Measurements from ENCODE around the gene OXGR1. TPM values are rescaled to one million over a fixed set of nuclear protein-coding genes. Genes with fewer than 3 reads are reported as not detected.

Gene OXGR1
- total and polyA plus RNA-seq, 2 experiments from 2014 or later = 0.63 TPM; not detected in 1

GRCh38 chr13:96994858-96995243 is 575 bp upstream of the OXGR1 start:
- Histone ChIP-seq H3K27ac (no peak overlapping the region), H4K20me1 (ENCODE audit: insufficient read depth, poor library complexity, severe bottlenecking) (no peaks in the 10 kb centered on the region), H3K79me2 (no peaks in the 10 kb centered on the region), H3K9me2 (replicated peaks; ENCODE audit: insufficient read depth) (no peaks in the 10 kb centered on the region), H3K4me1 (ENCODE audit: insufficient read depth) (peaks cover 4% of the 10 kb centered on the region), H3K4me3 (peak overlapping the region; percentile 53), H2AFZ (peak overlapping the region; percentile 60), H3K36me3 (replicated peaks; ENCODE audit: insufficient read depth, low read depth) (no peaks in the 10 kb centered on the region), H3K9me3 (ENCODE audit: low read depth) (no peaks in the 10 kb centered on the region), H3K27me3 (peaks cover 57% of the 10 kb centered on the region), H3K4me2 (peak overlapping the region; percentile 96)
- DNase-seq (ENCODE audit: low spot score) = no peak
- 47% methylated on average over 10 of the region's 10 CpGs for WGBS (ENCODE audit: low lambda C conversion rate, missing lambda C conversion rate)
- no peak for TF ChIP-seq EZH2 (IDR thresholded peaks at IDR 0.05; ENCODE audit: borderline replicate concordance)
- TF ChIP-seq, protein P1, sequence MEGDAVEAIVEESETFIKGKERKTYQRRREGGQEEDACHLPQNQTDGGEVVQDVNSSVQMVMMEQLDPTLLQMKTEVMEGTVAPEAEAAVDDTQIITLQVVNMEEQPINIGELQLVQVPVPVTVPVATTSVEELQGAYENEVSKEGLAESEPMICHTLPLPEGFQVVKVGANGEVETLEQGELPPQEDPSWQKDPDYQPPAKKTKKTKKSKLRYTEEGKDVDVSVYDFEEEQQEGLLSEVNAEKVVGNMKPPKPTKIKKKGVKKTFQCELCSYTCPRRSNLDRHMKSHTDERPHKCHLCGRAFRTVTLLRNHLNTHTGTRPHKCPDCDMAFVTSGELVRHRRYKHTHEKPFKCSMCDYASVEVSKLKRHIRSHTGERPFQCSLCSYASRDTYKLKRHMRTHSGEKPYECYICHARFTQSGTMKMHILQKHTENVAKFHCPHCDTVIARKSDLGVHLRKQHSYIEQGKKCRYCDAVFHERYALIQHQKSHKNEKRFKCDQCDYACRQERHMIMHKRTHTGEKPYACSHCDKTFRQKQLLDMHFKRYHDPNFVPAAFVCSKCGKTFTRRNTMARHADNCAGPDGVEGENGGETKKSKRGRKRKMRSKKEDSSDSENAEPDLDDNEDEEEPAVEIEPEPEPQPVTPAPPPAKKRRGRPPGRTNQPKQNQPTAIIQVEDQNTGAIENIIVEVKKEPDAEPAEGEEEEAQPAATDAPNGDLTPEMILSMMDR (IDR thresholded peaks at IDR 0.05; ENCODE audit: poor library complexity) = no peak

DNA sequence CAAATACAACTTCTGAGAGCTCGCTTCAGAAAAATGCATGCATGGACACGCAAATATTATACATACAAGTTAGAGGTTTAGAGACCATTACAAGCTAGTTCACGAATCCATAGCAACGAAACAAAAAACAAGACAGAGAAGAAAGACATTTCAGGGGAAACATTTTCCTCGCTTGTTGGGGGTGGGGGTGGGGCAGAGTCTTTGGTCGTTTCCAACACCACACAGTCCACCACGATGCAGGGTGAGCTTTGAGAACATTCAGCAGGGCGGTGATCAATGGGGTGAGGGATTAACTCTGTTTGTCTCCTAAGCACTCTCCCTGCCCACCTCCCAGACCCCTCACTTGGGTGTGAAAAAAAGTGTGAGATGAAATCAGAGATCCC is 651 bp downstream of the OXGR1 start:
- H3K27ac ChIP-seq = no peak overlapping the region
- peak overlapping the region; percentile 60 for H2AFZ ChIP-seq
- no peaks in the 10 kb centered on the region for H3K9me3 ChIP-seq (ENCODE audit: low read depth)
- no peaks in the 10 kb centered on the region for H3K9me2 ChIP-seq (replicated peaks; ENCODE audit: insufficient read depth)
- H3K4me2 ChIP-seq = peak overlapping the region; percentile 96
- no peaks in the 10 kb centered on the region for H4K20me1 ChIP-seq (ENCODE audit: insufficient read depth, poor library complexity, severe bottlenecking)
- 34% methylated on average over 8 of the region's 8 CpGs for WGBS (ENCODE audit: low lambda C conversion rate, missing lambda C conversion rate)
- peak overlapping the region; percentile 53 for H3K4me3 ChIP-seq
- no peak for TF ChIP-seq EZH2phosphoT487 (IDR thresholded peaks at IDR 0.05; ENCODE audit: low read depth, severe bottlenecking, unreplicated experiment)
- no peak for TF ChIP-seq EZH2 (IDR thresholded peaks at IDR 0.05; ENCODE audit: borderline replicate concordance)
- TF ChIP-seq, protein P1 (IDR thresholded peaks at IDR 0.05; ENCODE audit: poor library complexity) = no peak
- H3K4me1 ChIP-seq (ENCODE audit: insufficient read depth) = peaks cover 4% of the 10 kb centered on the region
- no peaks in the 10 kb centered on the region for H3K36me3 ChIP-seq (replicated peaks; ENCODE audit: insufficient read depth, low read depth)
- H3K27me3 ChIP-seq = peaks cover 57% of the 10 kb centered on the region
- H3K79me2 ChIP-seq = no peaks in the 10 kb centered on the region
- DNase-seq (ENCODE audit: low spot score) = peak; percentile 10

- no peak overlapping the region for H3K4me3 ChIP-seq
- no peak for DNase-seq (ENCODE audit: low spot score)
- no peaks in the 10 kb centered on the region for H3K9me3 ChIP-seq (ENCODE audit: low read depth)
- no peaks in the 10 kb centered on the region for H3K79me2 ChIP-seq
- no peaks in the 10 kb centered on the region for H3K9me2 ChIP-seq (replicated peaks; ENCODE audit: insufficient read depth)
- H3K36me3 ChIP-seq (replicated peaks; ENCODE audit: insufficient read depth, low read depth) = no peaks in the 10 kb centered on the region
- no peak overlapping the region for H3K27ac ChIP-seq
- no peak for TF ChIP-seq EZH2 (IDR thresholded peaks at IDR 0.05; ENCODE audit: borderline replicate concordance)
- no peak for TF ChIP-seq EZH2phosphoT487 (IDR thresholded peaks at IDR 0.05; ENCODE audit: low read depth, severe bottlenecking, unreplicated experiment)
- H3K4me1 ChIP-seq (ENCODE audit: insufficient read depth) = peaks cover 4% of the 10 kb centered on the region
- peaks cover 50% of the 10 kb centered on the region for H3K27me3 ChIP-seq
- H3K4me2 ChIP-seq = no peak overlapping the region
- no peaks in the 10 kb centered on the region for H4K20me1 ChIP-seq (ENCODE audit: insufficient read depth, poor library complexity, severe bottlenecking)
- WGBS (ENCODE audit: low lambda C conversion rate, missing lambda C conversion rate) = 74% methylated on average over 2 of the region's 2 CpGs
- H2AFZ ChIP-seq = no peak overlapping the region
These were observed 1.6 kb downstream of the OXGR1 start for GRCh38 chr13:96992633-96993032.

DNA sequence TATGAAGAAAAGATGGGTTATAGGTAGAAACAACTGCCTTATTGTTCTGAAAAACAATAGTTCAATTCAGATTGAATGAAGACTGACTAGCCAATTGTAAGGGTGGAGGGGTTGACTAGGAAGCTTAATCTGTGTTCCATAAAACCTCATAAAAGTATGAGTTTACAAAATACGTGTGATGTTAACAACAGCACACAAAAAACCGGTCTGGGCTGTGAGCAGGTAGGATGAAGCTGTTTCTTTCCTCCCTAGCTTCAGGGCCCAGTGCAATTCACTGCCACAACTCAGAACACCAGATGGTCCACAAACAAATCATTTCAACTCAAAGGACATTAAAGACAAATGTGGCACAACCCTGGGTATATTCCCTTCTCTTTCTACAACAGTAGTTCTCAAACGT is 3.2 kb downstream of the OXGR1 start:
- H3K36me3 ChIP-seq (replicated peaks; ENCODE audit: insufficient read depth, low read depth) = no peaks in the 10 kb centered on the region
- no peak for DNase-seq (ENCODE audit: low spot score)
- 66% methylated on average over 3 of the region's 3 CpGs for WGBS (ENCODE audit: low lambda C conversion rate, missing lambda C conversion rate)
- H3K79me2 ChIP-seq = no peaks in the 10 kb centered on the region
- no peak overlapping the region for H3K4me3 ChIP-seq
- H3K9me3 ChIP-seq (ENCODE audit: low read depth) = no peaks in the 10 kb centered on the region
- no peak overlapping the region for H3K27ac ChIP-seq
- TF ChIP-seq, protein P1 (IDR thresholded peaks at IDR 0.05; ENCODE audit: poor library complexity) = no peak
- TF ChIP-seq EZH2phosphoT487 (IDR thresholded peaks at IDR 0.05; ENCODE audit: low read depth, severe bottlenecking, unreplicated experiment) (no peak), EZH2 (IDR thresholded peaks at IDR 0.05; ENCODE audit: borderline replicate concordance) (no peak)
- H2AFZ ChIP-seq = no peak overlapping the region
- H3K9me2 ChIP-seq (replicated peaks; ENCODE audit: insufficient read depth) = no peaks in the 10 kb centered on the region
- H4K20me1 ChIP-seq (ENCODE audit: insufficient read depth, poor library complexity, severe bottlenecking) = no peaks in the 10 kb centered on the region
- H3K27me3 ChIP-seq = peaks cover 37% of the 10 kb centered on the region
- no peak overlapping the region for H3K4me2 ChIP-seq
- peaks cover 4% of the 10 kb centered on the region for H3K4me1 ChIP-seq (ENCODE audit: insufficient read depth)
